ENCODE results near the gene NAT16. TPM values are rescaled to one million over a fixed set of nuclear protein-coding genes. Genes with fewer than 3 reads are reported as not detected.

Gene NAT16
- total and polyA plus RNA-seq, 2 of the 4 experiments (the other 2 are of a cell fraction), result 0.05 TPM; not detected in 1

GRCh38 chr7:101163279-101164070 lies 16.6 kb downstream of the NAT16 start:
- H3K4me1 ChIP-seq (ENCODE audit: control insufficient read depth, insufficient read depth, low read length), result peaks cover 15% of the 10 kb centered on the region
- no peak overlapping the region for H3K14ac ChIP-seq (replicated peaks; ENCODE audit: low read depth, low read length)
- no peak overlapping the region; the same call in 1 of the 2 replicates for H3K27ac ChIP-seq (ENCODE audit: insufficient read depth, low read length)
- DNase-seq (no peak), ATAC-seq (ENCODE audit: low read depth) (peak; percentile 2; the same call in 1 of the 2 replicates)
- peaks cover 11% of the 10 kb centered on the region; the same call in 1 of the 2 replicates for H3K9me1 ChIP-seq (ENCODE audit: insufficient read depth, low read length)
- H3K9ac ChIP-seq (ENCODE audit: low read depth, low read length), result no peak overlapping the region; the same call in 1 of the 2 replicates
- H3K4me3 ChIP-seq (ENCODE audit: insufficient read depth, low read depth, low read length), result peak overlapping the region; percentile 45
- no peak overlapping the region for H2BK120ac ChIP-seq (ENCODE audit: low read depth, low read length)
- H3K79me1 ChIP-seq (ENCODE audit: low read depth in 1 of 2, low read length in 2 of 2), result peaks cover 0 to 7% of the 10 kb centered on the region in 2 experiments; a peak in 1 of 4 replicates
- WGBS, 2 experiments (ENCODE audit: extremely low coverage in 2 of 2, insufficient read length in 1 of 2), result 0% methylated on average over 36 of the region's 92 CpGs; no CpG with 5 or more reads in 1 of the 2 experiments
- no peak overlapping the region for H2BK5ac ChIP-seq (ENCODE audit: low read depth, low read length, poor library complexity, severe bottlenecking)
- CTCF ChIA-PET, result interaction anchor here (1.0 to 1.1 kb wide), 2 partner anchors 20 kb away, joined by 3 to 4 read pairs; no protein-coding TSS in a partner anchor
- H3K27me3 ChIP-seq (ENCODE audit: control insufficient read depth, insufficient read depth, low read length), result peaks cover 22% of the 10 kb centered on the region; the same call in 1 of the 2 replicates
- no peak overlapping the region for H2BK15ac ChIP-seq (ENCODE audit: low read depth, low read length)
- H2BK20ac ChIP-seq (ENCODE audit: low read depth, low read length), result no peak overlapping the region
- peak overlapping the region; percentile 57; the same call in 1 of the 2 replicates for H2AK5ac ChIP-seq (ENCODE audit: low read depth, low read length)
- dilution Hi-C loops (cut with HindIII; ENCODE audit: low sequenced_read_pairs, unreplicated experiment) (no loop called here), intact Hi-C loops (cut with micrococcal nuclease) (no loop called here), in situ Hi-C loops (cut with MboI; ENCODE audit: low sequenced_read_pairs) (no loop called here)
- H4K91ac ChIP-seq (ENCODE audit: insufficient read depth, low read depth, low read length), result no peak overlapping the region
- no peak overlapping the region for H4K5ac ChIP-seq (ENCODE audit: low read depth, low read length)
- H3K4ac ChIP-seq (ENCODE audit: low read depth, low read length), result no peak overlapping the region
- peak overlapping the region; percentile 95 for H3K4me2 ChIP-seq (ENCODE audit: low read depth, low read length)
- H3K23ac ChIP-seq (ENCODE audit: low read depth, low read length), result no peak overlapping the region
- no peak overlapping the region for H4K8ac ChIP-seq (ENCODE audit: low read depth in 2 of 2, low read length in 2 of 2)
- peaks cover 14% of the 10 kb centered on the region for H3K36me3 ChIP-seq (ENCODE audit: control insufficient read depth, insufficient read depth, low read length)
- no peak overlapping the region for H3K18ac ChIP-seq (ENCODE audit: low read depth, low read length)
- peak overlapping the region; percentile 54 for H2AFZ ChIP-seq (replicated peaks; ENCODE audit: low read length, poor library complexity)
- no peaks in the 10 kb centered on the region for H3K9me3 ChIP-seq (ENCODE audit: control insufficient read depth, insufficient read depth, low read length)
- BruUV-seq (replicated peaks), result no TSS peak
- TF ChIP-seq SMC3 (IDR thresholded peaks at IDR 0.05; ENCODE audit: low read depth, low read length) (no peak), ELK1 (IDR thresholded peaks at IDR 0.05; ENCODE audit: borderline replicate concordance, low read depth, low read length) (no peak), CHD1 (IDR thresholded peaks at IDR 0.05; ENCODE audit: low read depth, low read length) (no peak), POLR2A (IDR thresholded peaks at IDR 0.05; ENCODE audit: low read depth, low read length) (no peak), RFX5 (IDR thresholded peaks at IDR 0.05; ENCODE audit: low read depth, low read length) (no peak), RAD21 (IDR thresholded peaks at IDR 0.05; ENCODE audit: low read length) (no peak), NFE2L2 (IDR thresholded peaks at IDR 0.05; ENCODE audit: low read depth, low read length) (no peak), USF2 (IDR thresholded peaks at IDR 0.05; ENCODE audit: low read depth, low read length) (no peak), FOS (IDR thresholded peaks at IDR 0.05; ENCODE audit: low read depth, low read length) (no peak), RCOR1 (IDR thresholded peaks at IDR 0.05; ENCODE audit: insufficient replicate concordance, low read length) (no peak), MAFK (IDR thresholded peaks at IDR 0.05; ENCODE audit: low read depth, low read length) (no peak), CEBPB (IDR thresholded peaks at IDR 0.05; ENCODE audit: low read depth, low read length) (no peak)
- POLR2A ChIA-PET (ENCODE audit: unreplicated experiment), result no interaction called here
- H3K56ac ChIP-seq (ENCODE audit: extremely low read depth, insufficient read depth, low read length), result no peak overlapping the region
- peaks cover 21% of the 10 kb centered on the region for H4K20me1 ChIP-seq (ENCODE audit: insufficient read depth, low read length)
- no peak overlapping the region for H2AK9ac ChIP-seq (replicated peaks; ENCODE audit: low read depth, low read length, poor library complexity)
